Smooth muscle cell (in vitro differentiated cells): ENCODE measurements around the gene SCAF1. TPM values are rescaled to one million over a fixed set of nuclear protein-coding genes. Genes with fewer than 3 reads are reported as not detected.
A peak's percentile ranks its signal among the peaks of the same experiment; 100 is the strongest.

Experiments
- DNase-seq: peaks from one replicate; lab custom pipeline; 2025; ENCODE audit not compliant: unreplicated experiment; lab: John Stamatoyannopoulos, UW
- H2AFZ ChIP-seq: fragments of 200-600 bp; sonication (generic); 2 replicates; pipeline ENCODE4 v1.6.0; 2016; ENCODE audit warnings: antibody characterized with exemption, low read depth, mild to moderate bottlenecking
- H3F3A ChIP-seq: fragments of 200-600 bp; sonication (generic); 2 replicates; pipeline ENCODE4 v1.6.0; 2017; ENCODE audit warnings: antibody characterized with exemption, low read depth
- H3K27ac ChIP-seq: fragments of 200-600 bp; sonication (generic); 2 replicates; pipeline ENCODE4 v1.5.1; 2016; ENCODE audit warnings: low read depth, mild to moderate bottlenecking
- H3K27me3 ChIP-seq: fragments of 200-600 bp; sonication (generic); 2 replicates; pipeline ENCODE4 v1.6.1; 2016; ENCODE audit warnings: low read depth, mild to moderate bottlenecking
- H3K36me3 ChIP-seq: fragments of 200-600 bp; sonication (generic); 2 replicates; pipeline ENCODE4 v1.5.1; 2016; ENCODE audit warnings: low read depth
- H3K4me1 ChIP-seq: fragments of 200-600 bp; sonication (generic); 2 replicates; pipeline ENCODE4 v1.5.1; 2016; ENCODE audit warnings: low read depth
- H3K4me2 ChIP-seq: fragments of 200-600 bp; sonication (generic); 2 replicates; pipeline ENCODE4 v1.6.0; 2016; ENCODE audit warnings: mild to moderate bottlenecking
- H3K4me3 ChIP-seq: fragments of 200-600 bp; sonication (generic); 2 replicates; pipeline ENCODE4 v1.5.1; 2016; ENCODE audit warnings: mild to moderate bottlenecking
- H3K79me2 ChIP-seq: fragments of 200-600 bp; sonication (generic); 2 replicates; pipeline ENCODE4 v1.6.0; 2016; ENCODE audit warnings: low read depth, mild to moderate bottlenecking
- H3K9ac ChIP-seq: fragments of 200-600 bp; sonication (generic); 2 replicates; pipeline ENCODE4 v1.6.0; 2016; ENCODE audit warnings: low read depth
- H3K9me3 ChIP-seq: fragments of 200-600 bp; sonication (generic); replicated peaks from 2 replicates; pipeline ENCODE4 v1.5.1; 2016; ENCODE audit warnings: low read depth
- H4K20me1 ChIP-seq: fragments of 200-600 bp; sonication (generic); 2 replicates; pipeline ENCODE4 v1.6.0; 2016; ENCODE audit warnings: low read depth
- CTCF ChIP-seq: fragments of 200-600 bp; sonication (generic); IDR thresholded peaks from 2 replicates; pipeline ENCODE4 v1.5.1; 2017; ENCODE audit warnings: borderline replicate concordance, mild to moderate bottlenecking, antibody characterized with exemption; ENCODE audit not compliant: insufficient read depth, poor library complexity, severe bottlenecking
- WGBS: methylation state at CpG from one replicate; pipeline ENCODE4 v1.1.7; 2016; ENCODE audit warnings: low lambda C conversion rate; 5-methylcytosine and 5-hydroxymethylcytosine counted together
- polyA plus RNA-seq: library from polyadenylated mRNA; unstranded; fragments of >200 nt; fragmentation: Nextera tagmentation; extraction: Ambion mirVana; gene quantifications from 2 replicates; pipeline ENCODE4 v1.2.1, GENCODE V29; 2016
- total RNA-seq: library from RNA; depleted of rRNA; stranded (reverse); fragments of >200 nt; gene quantifications from 2 replicates; pipeline ENCODE4 v1.2.3, GENCODE V29; 2014

SCAF1 gene
- total and polyA plus RNA-seq, 2 experiments from 2014 or later, result 7.9 to 12.1 TPM

- Histone ChIP-seq H3K4me1 (peaks cover 41% of the 10 kb centered on the region), H3F3A (peaks cover 7% of the 10 kb centered on the region), H3K27ac (peak overlapping the region; percentile 80), H3K36me3 (no peaks in the 10 kb centered on the region), H3K9ac (peak overlapping the region; percentile 84), H3K4me2 (peak overlapping the region; percentile 97), H2AFZ (no peak overlapping the region), H4K20me1 (peaks cover 6% of the 10 kb centered on the region), H3K4me3 (peak overlapping the region; percentile 78), H3K79me2 (peaks cover 33% of the 10 kb centered on the region), H3K9me3 (no peaks in the 10 kb centered on the region), H3K27me3 (no peaks in the 10 kb centered on the region)
- DNase-seq, result no peak
- TF ChIP-seq CTCF, result no peak
- WGBS, result 15% methylated on average over 17 of the region's 31 CpGs
These were observed 2.5 kb upstream of the SCAF1 start for GRCh38 chr19:49639401-49640112.

- peaks cover 41% of the 10 kb centered on the region for H3K4me1 ChIP-seq
- peak within 1 kb of the TSS; percentile 99 for H3K9ac ChIP-seq
- H3K36me3 ChIP-seq, result no peaks in the 10 kb centered on the region
- H3F3A ChIP-seq, result peaks cover 7% of the 10 kb centered on the region
- 0% methylated on average over 39 of the region's 51 CpGs for WGBS
- peak; percentile 100 for DNase-seq
- H3K9me3 ChIP-seq, result no peaks in the 10 kb centered on the region
- TF ChIP-seq CTCF, result no peak
- peak within 1 kb of the TSS; percentile 97 for H3K4me2 ChIP-seq
- H3K4me3 ChIP-seq, result peak within 1 kb of the TSS; percentile 78
- H3K27ac ChIP-seq, result peak within 1 kb of the TSS; percentile 100
- H2AFZ ChIP-seq, result no peak within 1 kb of the TSS
- peaks cover 13% of the 10 kb centered on the region for H4K20me1 ChIP-seq
- no peaks in the 10 kb centered on the region for H3K27me3 ChIP-seq
- peaks cover 41% of the 10 kb centered on the region for H3K79me2 ChIP-seq
These were observed 1.7 kb upstream of the SCAF1 start, which contains the start of gene RRAS for GRCh38 chr19:49640113-49640898. Gene RRAS (minus strand): TSS chr19:49640143. CDS start chr19:49640098, 45 bp downstream.

- Histone ChIP-seq H4K20me1 (peaks cover 31% of the 10 kb centered on the region), H3K27me3 (no peaks in the 10 kb centered on the region), H3K4me2 (peak overlapping the region; percentile 89), H3K27ac (peak overlapping the region; percentile 100), H3K36me3 (no peaks in the 10 kb centered on the region), H2AFZ (no peak overlapping the region), H3K4me1 (peaks cover 41% of the 10 kb centered on the region), H3K79me2 (peaks cover 51% of the 10 kb centered on the region), H3F3A (peaks cover 7% of the 10 kb centered on the region), H3K9ac (peak overlapping the region; percentile 99), H3K9me3 (no peaks in the 10 kb centered on the region), H3K4me3 (peak overlapping the region; percentile 84)
- DNase-seq, result no peak
- TF ChIP-seq CTCF, result no peak
- WGBS, result 8% methylated on average over 5 of the region's 5 CpGs
These were observed 555 bp downstream of the SCAF1 start for GRCh38 chr19:49642492-49643035.
